Fibroblast of the aortic adventitia (primary cell): Measurements from ENCODE around the gene ZNF132. TPM values are rescaled to one million over a fixed set of nuclear protein-coding genes. Genes with fewer than 3 reads are reported as not detected.
A peak's percentile ranks its signal among the peaks of the same experiment; 100 is the strongest.
"Not testable (repeated sequence)": the region's sequence is repeated elsewhere in the genome, so short reads cannot be mapped to it uniquely, and the experiment has no call there.

Experiments used
- DNase-seq: peaks from one replicate; pipeline ENCODE4 v3.0.0-alpha.2; 2010; ENCODE audit warnings: low read depth
- H3K4me3 ChIP-seq: 2 replicates; pipeline ENCODE4 v1.5.1; 2011; ENCODE audit warnings: low read depth, mild to moderate bottlenecking, control low read depth, low read length, moderate library complexity
- total RNA-seq: library from RNA; depleted of rRNA; stranded (reverse); fragments of >200 nt; gene quantifications from 2 replicates; pipeline ENCODE4 v1.2.3, GENCODE V29; 2012; ENCODE audit warnings: low replicate concordance
- TF ChIP-seq, protein P1 (sequence below): IDR thresholded peaks from 2 replicates; pipeline ENCODE4 v1.5.1; 2011; ENCODE audit warnings: mild to moderate bottlenecking, low read length, control low read depth, inconsistent platforms; ENCODE audit not compliant: insufficient read depth

The ZNF132 gene
- total RNA-seq, 1 donor = 10.8 TPM

DNA sequence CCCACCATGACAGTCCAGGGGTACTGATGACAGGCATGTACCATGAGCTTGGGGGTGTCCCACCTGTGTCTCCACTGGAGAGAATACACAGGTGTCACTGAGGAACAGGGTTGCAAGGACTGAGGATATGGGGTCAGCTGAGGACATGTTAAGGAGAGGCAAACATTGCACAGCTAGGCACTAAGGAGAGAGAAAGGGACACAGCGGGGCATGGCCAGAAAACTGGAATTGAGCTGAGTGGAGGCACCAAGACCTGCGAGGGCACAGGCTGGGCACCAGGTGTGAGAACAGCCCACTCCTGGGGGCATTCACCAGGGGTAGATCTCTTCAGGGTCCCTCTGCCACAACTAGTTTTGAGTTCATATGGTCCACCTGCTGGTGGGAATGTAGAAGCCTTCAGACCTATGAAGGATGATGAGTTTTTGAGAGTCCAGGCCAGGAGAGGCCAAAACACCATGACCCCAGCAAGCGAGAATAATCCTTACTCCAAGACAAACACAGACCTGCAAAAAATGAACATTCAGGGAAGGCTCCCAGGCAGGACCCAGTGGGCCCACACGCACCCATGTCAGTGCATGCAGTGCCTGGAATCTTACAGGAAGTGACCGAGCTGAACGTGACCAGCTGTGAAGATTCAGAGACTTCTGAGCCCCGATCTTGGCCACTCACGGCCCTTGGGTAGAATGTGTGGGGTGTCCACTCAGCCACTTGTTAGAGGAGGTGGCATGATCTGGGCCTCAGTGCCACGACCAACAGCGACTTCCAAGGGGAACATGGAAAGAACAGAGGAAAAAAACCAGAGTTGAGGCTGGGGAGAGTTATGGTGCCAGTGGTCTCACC, 32.9 kb downstream of the ZNF132 start:
- DNase-seq = no peak
- peak overlapping the region; percentile 95 for H3K4me3 ChIP-seq
- TF ChIP-seq, protein P1, sequence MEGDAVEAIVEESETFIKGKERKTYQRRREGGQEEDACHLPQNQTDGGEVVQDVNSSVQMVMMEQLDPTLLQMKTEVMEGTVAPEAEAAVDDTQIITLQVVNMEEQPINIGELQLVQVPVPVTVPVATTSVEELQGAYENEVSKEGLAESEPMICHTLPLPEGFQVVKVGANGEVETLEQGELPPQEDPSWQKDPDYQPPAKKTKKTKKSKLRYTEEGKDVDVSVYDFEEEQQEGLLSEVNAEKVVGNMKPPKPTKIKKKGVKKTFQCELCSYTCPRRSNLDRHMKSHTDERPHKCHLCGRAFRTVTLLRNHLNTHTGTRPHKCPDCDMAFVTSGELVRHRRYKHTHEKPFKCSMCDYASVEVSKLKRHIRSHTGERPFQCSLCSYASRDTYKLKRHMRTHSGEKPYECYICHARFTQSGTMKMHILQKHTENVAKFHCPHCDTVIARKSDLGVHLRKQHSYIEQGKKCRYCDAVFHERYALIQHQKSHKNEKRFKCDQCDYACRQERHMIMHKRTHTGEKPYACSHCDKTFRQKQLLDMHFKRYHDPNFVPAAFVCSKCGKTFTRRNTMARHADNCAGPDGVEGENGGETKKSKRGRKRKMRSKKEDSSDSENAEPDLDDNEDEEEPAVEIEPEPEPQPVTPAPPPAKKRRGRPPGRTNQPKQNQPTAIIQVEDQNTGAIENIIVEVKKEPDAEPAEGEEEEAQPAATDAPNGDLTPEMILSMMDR = peak; percentile 33

DNA sequence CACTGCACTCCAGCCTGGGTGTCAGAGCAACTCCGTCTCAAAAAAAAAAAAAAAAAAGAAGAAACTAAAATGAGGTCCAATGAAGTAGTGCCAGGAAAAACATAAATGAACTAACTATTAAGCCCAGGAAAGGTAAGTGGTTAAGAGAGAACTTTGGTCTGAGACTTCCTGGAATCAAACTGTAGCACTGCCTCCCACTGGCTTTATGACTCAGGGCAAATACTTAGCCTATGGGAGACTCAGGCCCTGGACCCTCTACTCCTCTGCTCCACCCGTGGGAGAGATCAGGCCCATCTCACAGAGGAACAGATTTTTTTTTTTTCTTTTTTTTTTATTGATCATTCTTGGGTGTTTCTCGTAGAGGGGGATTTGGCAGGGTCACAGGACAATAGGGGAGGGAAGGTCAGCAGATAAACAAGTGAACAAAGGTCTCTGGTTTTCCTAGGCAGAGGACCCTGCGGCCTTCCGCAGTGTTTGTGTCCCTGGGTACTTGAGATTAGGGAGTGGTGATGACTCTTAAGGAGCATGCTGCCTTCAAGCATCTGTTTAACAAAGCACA, 36.0 kb downstream of the ZNF132 start:
- not testable (repeated sequence) for H3K4me3 ChIP-seq, DNase-seq

DNA sequence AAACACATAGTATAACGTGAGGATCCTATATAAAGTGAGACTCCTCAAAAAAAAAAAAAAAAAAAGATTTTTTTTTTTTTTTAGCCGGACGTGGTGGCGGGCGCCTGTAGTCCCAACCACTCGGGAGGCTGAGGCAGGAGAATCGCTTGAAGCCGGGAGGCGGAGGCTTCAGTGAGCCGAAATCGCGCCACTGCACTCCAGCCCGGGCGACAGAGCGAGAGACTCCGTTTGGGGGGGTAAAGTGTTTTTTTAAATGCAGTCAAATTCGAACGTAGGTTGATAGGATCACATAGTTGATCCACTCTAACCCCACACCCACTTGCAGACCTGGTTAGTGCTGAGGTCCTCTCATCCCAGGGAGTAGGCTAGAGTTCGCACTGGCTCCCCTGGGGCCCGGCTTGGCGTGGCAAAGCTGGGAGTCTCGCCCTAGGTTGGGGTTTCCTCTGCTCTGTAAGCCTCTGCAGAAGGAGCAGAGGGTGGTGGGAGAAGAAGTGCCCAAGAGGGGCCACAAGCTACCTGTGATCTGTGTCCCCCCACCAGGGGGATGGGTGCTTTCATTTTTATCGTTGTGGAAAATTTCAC, 38.0 kb downstream of the ZNF132 start:
- TF ChIP-seq, protein P1 = no peak
- H3K4me3 ChIP-seq = peak overlapping the region; percentile 87
- no peak for DNase-seq

DNA sequence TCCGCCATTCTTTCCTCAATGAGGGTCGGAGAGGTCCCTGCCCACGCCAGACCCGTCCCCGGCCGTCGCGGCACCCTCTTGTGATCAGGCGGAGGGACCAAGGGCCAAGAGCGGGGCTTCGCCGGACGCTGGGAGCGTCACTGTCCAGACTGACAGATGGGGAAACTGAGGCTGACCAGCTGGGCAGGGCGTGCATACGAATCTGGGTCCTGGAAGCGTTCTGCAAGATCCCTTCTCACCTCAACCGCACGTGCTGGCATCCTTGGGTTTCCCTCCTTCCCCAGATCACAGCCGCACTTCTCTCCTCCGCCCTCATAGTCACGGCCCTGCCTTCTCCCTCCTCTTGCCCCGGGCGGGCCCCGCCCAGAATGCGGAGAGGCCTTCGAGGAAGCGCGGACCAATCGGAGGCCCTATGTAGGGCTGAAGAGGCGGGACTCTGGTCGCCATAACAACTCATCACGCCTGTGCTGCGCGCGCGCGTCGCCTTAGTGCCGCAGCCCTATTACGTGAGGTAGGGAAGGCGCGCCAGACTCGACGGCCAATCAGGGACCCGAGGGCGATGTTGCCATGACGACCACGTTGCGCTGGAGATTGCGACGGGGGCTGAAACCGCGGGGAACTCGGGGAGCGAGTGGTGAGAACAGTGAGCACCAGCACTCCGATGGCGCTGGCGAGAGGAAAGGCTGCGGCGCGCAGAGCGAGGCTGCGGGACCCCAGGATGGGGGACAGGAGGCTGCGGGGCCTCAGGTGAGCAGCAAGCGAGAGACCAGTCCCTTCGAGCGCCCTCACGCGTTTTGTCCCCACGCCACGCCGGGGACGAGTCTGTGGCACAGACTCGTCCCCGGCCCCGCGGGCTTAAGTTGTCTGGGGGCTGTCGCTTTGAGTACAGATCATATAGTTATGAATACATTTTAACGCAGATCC, 38.8 kb downstream of the ZNF132 start:
- TF ChIP-seq, protein P1 = no peak
- peak overlapping the region; percentile 87 for H3K4me3 ChIP-seq
- DNase-seq = peak; percentile 99

DNA sequence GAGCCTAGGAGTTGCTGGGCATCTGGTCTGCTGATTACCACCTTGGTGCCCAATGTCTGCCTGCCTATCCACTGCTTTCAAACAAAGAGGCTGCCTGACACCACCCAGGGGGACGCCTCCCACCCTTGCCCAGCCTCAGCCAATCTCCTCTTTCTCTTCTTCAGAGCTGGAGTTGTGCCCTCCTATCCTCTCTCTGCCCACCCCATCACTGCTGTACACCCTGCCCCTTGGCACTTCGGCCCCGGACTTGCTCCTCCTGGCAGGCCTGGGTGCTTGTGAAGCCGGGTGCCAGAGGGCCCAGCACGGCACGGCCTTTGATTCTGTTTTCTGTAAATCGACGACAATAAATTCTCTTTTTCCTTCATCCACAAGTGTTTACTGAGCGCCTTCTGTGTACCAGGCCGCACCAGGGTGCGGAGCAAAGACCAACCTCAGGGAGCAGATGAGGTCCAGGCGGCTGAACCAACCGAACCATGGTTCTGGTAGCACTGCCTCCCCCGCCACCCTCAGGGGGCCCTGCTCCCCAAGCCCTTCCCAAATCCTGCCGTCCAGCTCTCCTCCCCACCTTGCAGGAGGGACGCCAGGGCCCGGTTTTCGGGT, 39.5 kb downstream of the ZNF132 start:
- TF ChIP-seq, protein P1 = no peak

DNA sequence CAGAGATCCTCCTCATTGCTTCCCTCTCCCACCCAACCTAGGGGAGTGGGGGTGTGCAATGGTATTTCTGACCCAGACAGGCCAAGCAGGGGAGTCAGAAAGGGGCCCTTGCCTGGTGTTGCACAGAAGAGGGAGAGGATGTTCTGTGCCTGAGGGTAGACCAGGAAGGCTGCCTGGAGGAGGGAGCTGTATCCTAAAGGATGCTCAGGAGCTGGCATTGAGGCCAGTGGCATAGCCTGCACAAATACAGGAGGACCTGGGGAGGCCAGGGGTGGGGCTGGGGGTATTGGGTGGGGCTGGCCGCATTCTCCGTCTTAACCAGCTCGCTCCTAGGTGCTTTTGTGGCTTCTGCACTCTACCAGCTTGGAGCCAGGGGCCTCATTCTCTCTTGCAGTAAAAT, 40.0 kb downstream of the ZNF132 start:
- DNase-seq = no peak

More for the DNA sequence above, 39.5 kb downstream of the ZNF132 start:
- DNase-seq = no peak
- peak overlapping the region; percentile 83 for H3K4me3 ChIP-seq

More for the DNA sequence above, 40.0 kb downstream of the ZNF132 start:
- no peak overlapping the region for H3K4me3 ChIP-seq
- TF ChIP-seq, protein P1 = no peak
